Measurements from ENCODE around the gene PIGU. TPM values are rescaled to one million over a fixed set of nuclear protein-coding genes. Genes with fewer than 3 reads are reported as not detected.

Gene PIGU
- total RNA-seq, 1 experiment from 2014 or later: 32.8 TPM

GRCh38 chr20:34536798-34537394 lies 140.0 kb downstream of the PIGU start:
- H2BK5ac ChIP-seq (ENCODE audit: insufficient read length, low read length): no peak overlapping the region
- H4K20me1 ChIP-seq (ENCODE audit: control insufficient read depth, insufficient read depth, insufficient read length): no peaks in the 10 kb centered on the region
- TF ChIP-seq CTCF (conservative IDR thresholded peaks at IDR 0.05): peak; percentile 60
- peaks cover 37 to 81% (median 50%) of the 10 kb centered on the region in 3 experiments; a peak in 6 of 7 replicates for H3K36me3 Mint-ChIP-seq (ENCODE audit: insufficient read depth in 1 of 3, low read depth in 3 of 3)
- H3K4me1 ChIP-seq (ENCODE audit: insufficient read depth, low read length): no peaks in the 10 kb centered on the region
- H2AK5ac ChIP-seq (ENCODE audit: insufficient read length, low read length): no peak overlapping the region
- no peaks in the 10 kb centered on the region for H3K9me3 Mint-ChIP-seq
- no peak overlapping the region for H4K8ac ChIP-seq (replicated peaks; ENCODE audit: insufficient read length, low read depth, low read length)
- H3K27ac Mint-ChIP-seq: no peak overlapping the region
- H2BK15ac ChIP-seq (ENCODE audit: low read depth, low read length): no peak overlapping the region
- no peaks in the 10 kb centered on the region for H3K4me1 Mint-ChIP-seq
- H3K27me3 ChIP-seq (ENCODE audit: insufficient read depth, low read length): no peaks in the 10 kb centered on the region
- no peaks in the 10 kb centered on the region for H3K27me3 Mint-ChIP-seq (ENCODE audit: low read depth)
- H3K4me2 ChIP-seq (ENCODE audit: insufficient read depth, insufficient read length, low read length): no peak overlapping the region
- peak; percentile 68 for DNase-seq
- no peak overlapping the region for H2BK20ac ChIP-seq (ENCODE audit: low read depth, low read length, poor library complexity, severe bottlenecking)
- no peaks in the 10 kb centered on the region for H3K79me2 ChIP-seq (ENCODE audit: insufficient read depth, low read length)
- no peak overlapping the region for H2BK12ac ChIP-seq (ENCODE audit: insufficient read length, low read depth, low read length)
- no peak overlapping the region for H3K23ac ChIP-seq (ENCODE audit: insufficient read length, low read depth, low read length)
- no peak overlapping the region for H3T11ph ChIP-seq (ENCODE audit: low read length)
- H3K9ac ChIP-seq (ENCODE audit: extremely low read depth, insufficient read length, low read length): no peak overlapping the region
- no peak overlapping the region for H3K56ac ChIP-seq (ENCODE audit: insufficient read length, low read depth, low read length)
- H3K79me1 ChIP-seq (ENCODE audit: insufficient read depth, low read depth, low read length, poor library complexity, severe bottlenecking): no peaks in the 10 kb centered on the region
- H4K91ac ChIP-seq (ENCODE audit: insufficient read length, low read depth, low read length): no peak overlapping the region
- no CpG with 5 or more reads among the region's 10 CpGs for WGBS (ENCODE audit: extremely low coverage, insufficient read length, low lambda C conversion rate)
- no peaks in the 10 kb centered on the region for H3K23me2 ChIP-seq (ENCODE audit: insufficient read length, low read depth, low read length, poor library complexity, severe bottlenecking)
- no peak overlapping the region for H3K14ac ChIP-seq (ENCODE audit: insufficient read depth, low read length)
- no peak overlapping the region for H2AFZ ChIP-seq (ENCODE audit: low read length)
- H3K18ac ChIP-seq (ENCODE audit: insufficient read length, low read depth, low read length): no peak overlapping the region
- no peak overlapping the region for H3K4ac ChIP-seq (ENCODE audit: low read depth, low read length)
- H3K4me3 Mint-ChIP-seq: no peak overlapping the region
- H4K5ac ChIP-seq (ENCODE audit: insufficient read length, low read depth, low read length): no peak overlapping the region
- H3K27ac ChIP-seq (ENCODE audit: insufficient read length, low read depth, low read length): no peak overlapping the region
- H3K9me3 ChIP-seq (ENCODE audit: control insufficient read depth, low read depth, low read length): no peaks in the 10 kb centered on the region
- H2BK120ac ChIP-seq (ENCODE audit: low read depth, low read length, poor library complexity, severe bottlenecking): no peak overlapping the region
